GM23338 (cell line): ENCODE data around the gene RXRA. TPM values are rescaled to one million over a fixed set of nuclear protein-coding genes. Genes with fewer than 3 reads are reported as not detected.

Experiments used
- ATAC-seq: fragments of 200-7000 bp; cut with Tn5 transposase; 3 replicates; pipeline ENCODE4 v1.9.1; 2020
- DNase-seq: peaks from one replicate; pipeline ENCODE4 v3.0.0-alpha.2; 2015; ENCODE audit warnings: low spot score
- H2AFZ ChIP-seq: fragments of 200-600 bp; sonication (generic); 2 replicates; pipeline ENCODE4 v1.8.0; 2016; ENCODE audit warnings: antibody characterized with exemption, mild to moderate bottlenecking, moderate library complexity
- H3F3A ChIP-seq: fragments of 200-600 bp; sonication (generic); replicated peaks from 2 replicates; pipeline ENCODE4 v1.8.0; 2017; ENCODE audit warnings: antibody characterized with exemption, mixed run types, low read depth
- H3K27ac ChIP-seq: fragments of 200-600 bp; sonication (generic); 2 replicates; pipeline ENCODE4 v1.6.1; 2016; ENCODE audit warnings: low read depth
- H3K27me3 ChIP-seq: fragments of 200-600 bp; sonication (generic); 2 replicates; pipeline ENCODE4 v1.8.0; 2016; ENCODE audit warnings: mild to moderate bottlenecking, mixed run types, moderate library complexity; ENCODE audit not compliant: insufficient read depth
- H3K36me3 ChIP-seq: fragments of 200-600 bp; sonication (generic); 2 replicates; pipeline ENCODE4 v1.8.0; 2016; ENCODE audit warnings: mild to moderate bottlenecking; ENCODE audit not compliant: insufficient read depth
- H3K4me1 ChIP-seq: fragments of 200-600 bp; sonication (generic); 2 replicates; pipeline ENCODE4 v1.8.0; 2016; ENCODE audit warnings: mild to moderate bottlenecking, moderate library complexity; ENCODE audit not compliant: insufficient read depth
- H3K4me2 ChIP-seq: fragments of 200-600 bp; sonication (generic); 2 replicates; pipeline ENCODE4 v1.7.1; 2017; ENCODE audit warnings: mixed run types
- H3K4me3 ChIP-seq: fragments of 200-600 bp; sonication (generic); 2 replicates; pipeline ENCODE4 v1.6.1; 2016; ENCODE audit warnings: mixed run types
- H3K79me2 ChIP-seq: fragments of 200-600 bp; sonication (generic); replicated peaks from 2 replicates; pipeline ENCODE4 v1.8.0; 2017; ENCODE audit warnings: mild to moderate bottlenecking; ENCODE audit not compliant: insufficient read depth
- H3K9me2 ChIP-seq: fragments of 200-600 bp; sonication (generic); 2 replicates; pipeline ENCODE4 v1.8.0; 2017; ENCODE audit not compliant: insufficient read depth
- H4K20me1 ChIP-seq: fragments of 200-600 bp; sonication (generic); replicated peaks from 2 replicates; pipeline ENCODE4 v1.8.0; 2017; ENCODE audit warnings: mild to moderate bottlenecking; ENCODE audit not compliant: insufficient read depth
- H3K27ac Mint-ChIP-seq: 2 replicates; pipeline ENCODE4 v1.8.0; 2020; ENCODE audit warnings: inconsistent platforms, mild to moderate bottlenecking, moderate library complexity, mixed read lengths
- H3K27me3 Mint-ChIP-seq: 3 replicates; pipeline ENCODE4 v1.8.0; 2022; ENCODE audit warnings: low read depth, mild to moderate bottlenecking, moderate library complexity, mixed read lengths, inconsistent platforms; ENCODE audit not compliant: insufficient read depth, poor library complexity
- H3K36me3 Mint-ChIP-seq: 3 replicates; pipeline ENCODE4 v1.8.0; 2021; ENCODE audit warnings: low read depth, mild to moderate bottlenecking, inconsistent platforms, moderate library complexity, mixed read lengths
- H3K4me1 Mint-ChIP-seq: 3 replicates; pipeline ENCODE4 v1.8.0; 2020; ENCODE audit warnings: mild to moderate bottlenecking, inconsistent platforms, mixed read lengths
- H3K4me3 Mint-ChIP-seq: 3 replicates; pipeline ENCODE4 v1.8.0; 2021; ENCODE audit warnings: moderate library complexity, mild to moderate bottlenecking, inconsistent platforms, mixed read lengths
- H3K9me3 Mint-ChIP-seq: 3 replicates; pipeline ENCODE4 v1.8.0; 2020; ENCODE audit warnings: moderate library complexity, mild to moderate bottlenecking, inconsistent platforms, mixed read lengths
- CREB1 ChIP-seq: fragments of 250-450 bp; sonication (Bioruptor Pico); IDR thresholded peaks from 2 replicates; pipeline ENCODE4 v1.5.0; 2020; ENCODE audit warnings: low read depth, mild to moderate bottlenecking, moderate library complexity
- EZH2 ChIP-seq: fragments of 200-600 bp; sonication (generic); IDR thresholded peaks from one replicate; pipeline ENCODE4 v1.8.0; 2017; ENCODE audit warnings: antibody characterized with exemption, mild to moderate bottlenecking, low read depth; ENCODE audit not compliant: unreplicated experiment
- EZH2phosphoT487 ChIP-seq: fragments of 200-600 bp; sonication (generic); IDR thresholded peaks from one replicate; pipeline ENCODE4 v1.8.1; 2018; ENCODE audit warnings: antibody characterized with exemption; ENCODE audit not compliant: unreplicated experiment
- JUNB ChIP-seq: IDR thresholded peaks from one replicate; pipeline ENCODE4 v1.6.1; 2016; ENCODE audit warnings: antibody characterized with exemption; ENCODE audit not compliant: unreplicated experiment
- NANOG ChIP-seq: IDR thresholded peaks from 2 replicates; pipeline ENCODE4 v1.6.1; 2016; ENCODE audit warnings: antibody characterized with exemption, borderline replicate concordance
- POLR2AphosphoS5 ChIP-seq: IDR thresholded peaks from 2 replicates; pipeline ENCODE4 v1.6.1; 2016; ENCODE audit warnings: antibody characterized with exemption, low read depth
- STAT1 ChIP-seq: IDR thresholded peaks from one replicate; pipeline ENCODE4 v1.6.1; 2016; ENCODE audit warnings: antibody characterized with exemption; ENCODE audit not compliant: unreplicated experiment
- ZNF114 ChIP-seq: fragments of 250-450 bp; sonication (Bioruptor Pico); IDR thresholded peaks from 2 replicates; pipeline ENCODE4 v1.5.0; 2020; ENCODE audit warnings: mild to moderate bottlenecking, moderate library complexity
- ZNF331 ChIP-seq: fragments of 250-450 bp; sonication (Bioruptor Pico); IDR thresholded peaks from 2 replicates; pipeline ENCODE4 v1.5.0; 2020; ENCODE audit warnings: low read depth, mild to moderate bottlenecking, moderate library complexity
- polyA plus RNA-seq: library from polyadenylated mRNA; unstranded; fragments of >200 nt; fragmentation: Nextera tagmentation; extraction: Ambion mirVana; gene quantifications from 2 replicates; pipeline ENCODE4 v1.2.1, GENCODE V29; 2016
- total RNA-seq: library from RNA; depleted of rRNA; stranded (reverse); fragments of >200 nt; shearing (Covaris generic); gene quantifications from 2 replicates; pipeline ENCODE4 v1.2.3, GENCODE V29; 2014
- TF ChIP-seq, protein P1 (sequence below): IDR thresholded peaks from 2 replicates; pipeline ENCODE4 v1.6.1; 2016; ENCODE audit warnings: antibody characterized with exemption
- TF ChIP-seq, protein P2 (sequence below): IDR thresholded peaks from one replicate; pipeline ENCODE4 v1.6.1; 2018; ENCODE audit warnings: antibody characterized with exemption; ENCODE audit not compliant: unreplicated experiment
- TF ChIP-seq, protein P3 (sequence below), 2 experiments: fragments of 200-600 bp in 1 of 2; sonication (generic) in 1 of 2; conservative IDR thresholded peaks; 2 replicates each; pipeline versions ENCODE4 v1.5.1 to v1.6.1; 2016 to 2017; ENCODE audit warnings: antibody characterized with exemption in 2 of 2, low read depth in 2 of 2, mild to moderate bottlenecking in 2 of 2, moderate library complexity in 1 of 2
- TF ChIP-seq, protein P4 (sequence below): fragments of 250-450 bp; sonication (Bioruptor Pico); IDR thresholded peaks from 2 replicates; pipeline ENCODE4 v1.5.0; 2020; ENCODE audit warnings: mild to moderate bottlenecking, moderate library complexity

RXRA gene
- total and polyA plus RNA-seq, 2 experiments from 2014 or later = 4.9 to 17.9 TPM

DNA sequence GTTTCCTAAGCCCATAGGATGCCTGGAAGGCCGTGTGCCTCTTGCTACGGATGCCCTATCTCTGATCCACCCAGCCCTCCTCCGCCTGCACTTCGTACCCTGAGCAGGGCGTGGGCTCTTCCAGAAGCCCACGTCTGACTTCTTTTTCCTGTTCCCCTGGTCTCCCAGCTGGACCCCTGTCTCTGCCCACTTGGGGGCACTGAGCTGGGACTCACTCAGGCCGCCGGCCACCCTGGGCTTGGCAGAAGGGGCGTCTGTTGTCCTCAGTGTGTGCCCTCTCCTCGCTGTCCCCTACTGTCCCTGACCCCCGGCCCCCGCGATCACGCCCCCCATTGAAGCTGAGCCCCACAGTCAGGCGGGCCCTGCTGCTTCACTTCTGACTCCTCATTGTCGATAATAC lies 22.0 kb upstream of the RXRA start:
- H3K4me1 Mint-ChIP-seq = no peaks in the 10 kb centered on the region
- Histone ChIP-seq H3K36me3 (no peaks in the 10 kb centered on the region), H3K9me2 (peaks cover 4% of the 10 kb centered on the region), H3F3A (no peaks in the 10 kb centered on the region), H3K27ac (no peak overlapping the region), H3K79me2 (no peaks in the 10 kb centered on the region), H3K27me3 (no peaks in the 10 kb centered on the region), H3K4me3 (no peak overlapping the region), H3K4me1 (no peaks in the 10 kb centered on the region), H4K20me1 (no peaks in the 10 kb centered on the region), H3K4me2 (no peak overlapping the region), H2AFZ (no peak overlapping the region)
- H3K27me3 Mint-ChIP-seq = no peaks in the 10 kb centered on the region
- ATAC-seq (no peak), DNase-seq (no peak)
- no peak overlapping the region for H3K4me3 Mint-ChIP-seq
- no peak overlapping the region for H3K27ac Mint-ChIP-seq
- TF ChIP-seq ZNF331 (CRISPR knock-in tag) (no peak), POLR2AphosphoS5 (no peak), STAT1 (no peak), NANOG (no peak), ZNF114 (CRISPR knock-in tag) (no peak), EZH2phosphoT487 (no peak), CREB1 (CRISPR knock-in tag) (no peak), EZH2 (no peak), JUNB (no peak)
- TF ChIP-seq, protein P1, sequence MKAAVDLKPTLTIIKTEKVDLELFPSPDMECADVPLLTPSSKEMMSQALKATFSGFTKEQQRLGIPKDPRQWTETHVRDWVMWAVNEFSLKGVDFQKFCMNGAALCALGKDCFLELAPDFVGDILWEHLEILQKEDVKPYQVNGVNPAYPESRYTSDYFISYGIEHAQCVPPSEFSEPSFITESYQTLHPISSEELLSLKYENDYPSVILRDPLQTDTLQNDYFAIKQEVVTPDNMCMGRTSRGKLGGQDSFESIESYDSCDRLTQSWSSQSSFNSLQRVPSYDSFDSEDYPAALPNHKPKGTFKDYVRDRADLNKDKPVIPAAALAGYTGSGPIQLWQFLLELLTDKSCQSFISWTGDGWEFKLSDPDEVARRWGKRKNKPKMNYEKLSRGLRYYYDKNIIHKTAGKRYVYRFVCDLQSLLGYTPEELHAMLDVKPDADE = no peak
- TF ChIP-seq, protein P2, sequence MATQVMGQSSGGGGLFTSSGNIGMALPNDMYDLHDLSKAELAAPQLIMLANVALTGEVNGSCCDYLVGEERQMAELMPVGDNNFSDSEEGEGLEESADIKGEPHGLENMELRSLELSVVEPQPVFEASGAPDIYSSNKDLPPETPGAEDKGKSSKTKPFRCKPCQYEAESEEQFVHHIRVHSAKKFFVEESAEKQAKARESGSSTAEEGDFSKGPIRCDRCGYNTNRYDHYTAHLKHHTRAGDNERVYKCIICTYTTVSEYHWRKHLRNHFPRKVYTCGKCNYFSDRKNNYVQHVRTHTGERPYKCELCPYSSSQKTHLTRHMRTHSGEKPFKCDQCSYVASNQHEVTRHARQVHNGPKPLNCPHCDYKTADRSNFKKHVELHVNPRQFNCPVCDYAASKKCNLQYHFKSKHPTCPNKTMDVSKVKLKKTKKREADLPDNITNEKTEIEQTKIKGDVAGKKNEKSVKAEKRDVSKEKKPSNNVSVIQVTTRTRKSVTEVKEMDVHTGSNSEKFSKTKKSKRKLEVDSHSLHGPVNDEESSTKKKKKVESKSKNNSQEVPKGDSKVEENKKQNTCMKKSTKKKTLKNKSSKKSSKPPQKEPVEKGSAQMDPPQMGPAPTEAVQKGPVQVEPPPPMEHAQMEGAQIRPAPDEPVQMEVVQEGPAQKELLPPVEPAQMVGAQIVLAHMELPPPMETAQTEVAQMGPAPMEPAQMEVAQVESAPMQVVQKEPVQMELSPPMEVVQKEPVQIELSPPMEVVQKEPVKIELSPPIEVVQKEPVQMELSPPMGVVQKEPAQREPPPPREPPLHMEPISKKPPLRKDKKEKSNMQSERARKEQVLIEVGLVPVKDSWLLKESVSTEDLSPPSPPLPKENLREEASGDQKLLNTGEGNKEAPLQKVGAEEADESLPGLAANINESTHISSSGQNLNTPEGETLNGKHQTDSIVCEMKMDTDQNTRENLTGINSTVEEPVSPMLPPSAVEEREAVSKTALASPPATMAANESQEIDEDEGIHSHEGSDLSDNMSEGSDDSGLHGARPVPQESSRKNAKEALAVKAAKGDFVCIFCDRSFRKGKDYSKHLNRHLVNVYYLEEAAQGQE = no peak
- TF ChIP-seq, protein P3, sequence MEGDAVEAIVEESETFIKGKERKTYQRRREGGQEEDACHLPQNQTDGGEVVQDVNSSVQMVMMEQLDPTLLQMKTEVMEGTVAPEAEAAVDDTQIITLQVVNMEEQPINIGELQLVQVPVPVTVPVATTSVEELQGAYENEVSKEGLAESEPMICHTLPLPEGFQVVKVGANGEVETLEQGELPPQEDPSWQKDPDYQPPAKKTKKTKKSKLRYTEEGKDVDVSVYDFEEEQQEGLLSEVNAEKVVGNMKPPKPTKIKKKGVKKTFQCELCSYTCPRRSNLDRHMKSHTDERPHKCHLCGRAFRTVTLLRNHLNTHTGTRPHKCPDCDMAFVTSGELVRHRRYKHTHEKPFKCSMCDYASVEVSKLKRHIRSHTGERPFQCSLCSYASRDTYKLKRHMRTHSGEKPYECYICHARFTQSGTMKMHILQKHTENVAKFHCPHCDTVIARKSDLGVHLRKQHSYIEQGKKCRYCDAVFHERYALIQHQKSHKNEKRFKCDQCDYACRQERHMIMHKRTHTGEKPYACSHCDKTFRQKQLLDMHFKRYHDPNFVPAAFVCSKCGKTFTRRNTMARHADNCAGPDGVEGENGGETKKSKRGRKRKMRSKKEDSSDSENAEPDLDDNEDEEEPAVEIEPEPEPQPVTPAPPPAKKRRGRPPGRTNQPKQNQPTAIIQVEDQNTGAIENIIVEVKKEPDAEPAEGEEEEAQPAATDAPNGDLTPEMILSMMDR (conservative IDR thresholded peaks at IDR 0.05; ENCODE audit: low read depth in 2 of 2) = no peak
- TF ChIP-seq, protein P4, sequence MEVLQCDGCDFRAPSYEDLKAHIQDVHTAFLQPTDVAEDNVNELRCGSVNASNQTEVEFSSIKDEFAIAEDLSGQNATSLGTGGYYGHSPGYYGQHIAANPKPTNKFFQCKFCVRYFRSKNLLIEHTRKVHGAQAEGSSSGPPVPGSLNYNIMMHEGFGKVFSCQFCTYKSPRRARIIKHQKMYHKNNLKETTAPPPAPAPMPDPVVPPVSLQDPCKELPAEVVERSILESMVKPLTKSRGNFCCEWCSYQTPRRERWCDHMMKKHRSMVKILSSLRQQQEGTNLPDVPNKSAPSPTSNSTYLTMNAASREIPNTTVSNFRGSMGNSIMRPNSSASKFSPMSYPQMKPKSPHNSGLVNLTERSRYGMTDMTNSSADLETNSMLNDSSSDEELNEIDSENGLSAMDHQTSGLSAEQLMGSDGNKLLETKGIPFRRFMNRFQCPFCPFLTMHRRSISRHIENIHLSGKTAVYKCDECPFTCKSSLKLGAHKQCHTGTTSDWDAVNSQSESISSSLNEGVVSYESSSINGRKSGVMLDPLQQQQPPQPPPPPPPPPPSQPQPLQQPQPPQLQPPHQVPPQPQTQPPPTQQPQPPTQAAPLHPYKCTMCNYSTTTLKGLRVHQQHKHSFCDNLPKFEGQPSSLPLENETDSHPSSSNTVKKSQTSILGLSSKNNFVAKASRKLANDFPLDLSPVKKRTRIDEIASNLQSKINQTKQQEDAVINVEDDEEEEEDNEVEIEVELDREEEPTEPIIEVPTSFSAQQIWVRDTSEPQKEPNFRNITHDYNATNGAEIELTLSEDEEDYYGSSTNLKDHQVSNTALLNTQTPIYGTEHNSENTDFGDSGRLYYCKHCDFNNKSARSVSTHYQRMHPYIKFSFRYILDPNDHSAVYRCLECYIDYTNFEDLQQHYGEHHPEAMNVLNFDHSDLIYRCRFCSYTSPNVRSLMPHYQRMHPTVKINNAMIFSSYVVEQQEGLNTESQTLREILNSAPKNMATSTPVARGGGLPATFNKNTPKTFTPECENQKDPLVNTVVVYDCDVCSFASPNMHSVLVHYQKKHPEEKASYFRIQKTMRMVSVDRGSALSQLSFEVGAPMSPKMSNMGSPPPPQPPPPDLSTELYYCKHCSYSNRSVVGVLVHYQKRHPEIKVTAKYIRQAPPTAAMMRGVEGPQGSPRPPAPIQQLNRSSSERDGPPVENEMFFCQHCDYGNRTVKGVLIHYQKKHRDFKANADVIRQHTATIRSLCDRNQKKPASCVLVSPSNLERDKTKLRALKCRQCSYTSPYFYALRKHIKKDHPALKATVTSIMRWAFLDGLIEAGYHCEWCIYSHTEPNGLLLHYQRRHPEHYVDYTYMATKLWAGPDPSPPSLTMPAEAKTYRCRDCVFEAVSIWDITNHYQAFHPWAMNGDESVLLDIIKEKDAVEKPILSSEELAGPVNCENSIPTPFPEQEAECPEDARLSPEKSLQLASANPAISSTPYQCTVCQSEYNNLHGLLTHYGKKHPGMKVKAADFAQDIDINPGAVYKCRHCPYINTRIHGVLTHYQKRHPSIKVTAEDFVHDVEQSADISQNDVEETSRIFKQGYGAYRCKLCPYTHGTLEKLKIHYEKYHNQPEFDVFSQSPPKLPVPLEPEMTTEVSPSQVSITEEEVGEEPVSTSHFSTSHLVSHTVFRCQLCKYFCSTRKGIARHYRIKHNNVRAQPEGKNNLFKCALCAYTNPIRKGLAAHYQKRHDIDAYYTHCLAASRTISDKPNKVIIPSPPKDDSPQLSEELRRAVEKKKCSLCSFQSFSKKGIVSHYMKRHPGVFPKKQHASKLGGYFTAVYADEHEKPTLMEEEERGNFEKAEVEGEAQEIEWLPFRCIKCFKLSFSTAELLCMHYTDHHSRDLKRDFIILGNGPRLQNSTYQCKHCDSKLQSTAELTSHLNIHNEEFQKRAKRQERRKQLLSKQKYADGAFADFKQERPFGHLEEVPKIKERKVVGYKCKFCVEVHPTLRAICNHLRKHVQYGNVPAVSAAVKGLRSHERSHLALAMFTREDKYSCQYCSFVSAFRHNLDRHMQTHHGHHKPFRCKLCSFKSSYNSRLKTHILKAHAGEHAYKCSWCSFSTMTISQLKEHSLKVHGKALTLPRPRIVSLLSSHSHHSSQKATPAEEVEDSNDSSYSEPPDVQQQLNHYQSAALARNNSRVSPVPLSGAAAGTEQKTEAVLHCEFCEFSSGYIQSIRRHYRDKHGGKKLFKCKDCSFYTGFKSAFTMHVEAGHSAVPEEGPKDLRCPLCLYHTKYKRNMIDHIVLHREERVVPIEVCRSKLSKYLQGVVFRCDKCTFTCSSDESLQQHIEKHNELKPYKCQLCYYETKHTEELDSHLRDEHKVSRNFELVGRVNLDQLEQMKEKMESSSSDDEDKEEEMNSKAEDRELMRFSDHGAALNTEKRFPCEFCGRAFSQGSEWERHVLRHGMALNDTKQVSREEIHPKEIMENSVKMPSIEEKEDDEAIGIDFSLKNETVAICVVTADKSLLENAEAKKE (CRISPR knock-in tag) = no peak
- no peaks in the 10 kb centered on the region for H3K36me3 Mint-ChIP-seq
- 0 out of 3 replicates have a peak, but pooled peaks cover 3% of the 10 kb centered on the region for H3K9me3 Mint-ChIP-seq
